ENCODE results near the gene KLRG1.

KLRG1 gene

DNA sequence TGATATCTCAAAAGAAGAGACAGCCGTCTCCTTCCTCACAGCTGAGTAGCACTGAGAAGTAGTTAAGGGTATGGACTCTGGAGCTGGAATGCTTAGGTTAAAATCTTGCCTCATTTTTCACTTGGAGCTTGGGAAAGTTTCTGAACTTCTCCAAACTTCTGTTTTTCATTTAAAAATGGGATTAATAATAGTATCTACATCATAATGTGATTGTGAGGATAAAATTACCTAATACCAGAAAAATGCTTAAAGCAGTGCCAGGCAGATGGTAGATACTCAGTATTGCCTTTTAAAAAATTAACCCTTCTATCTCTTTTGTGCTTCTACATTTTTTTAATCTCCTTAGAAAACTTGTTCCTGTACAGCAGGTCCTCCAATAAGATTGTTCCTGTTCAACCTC, 63.3 kb downstream of the KLRG1 start:
- no peaks in the 10 kb centered on the region for H3K27me3 ChIP-seq (ENCODE audit: insufficient read depth, poor library complexity, severe bottlenecking)
- H3K4me3 ChIP-seq (replicated peaks; ENCODE audit: insufficient read depth, low read length), result no peak overlapping the region
- TF ChIP-seq, protein P1, sequence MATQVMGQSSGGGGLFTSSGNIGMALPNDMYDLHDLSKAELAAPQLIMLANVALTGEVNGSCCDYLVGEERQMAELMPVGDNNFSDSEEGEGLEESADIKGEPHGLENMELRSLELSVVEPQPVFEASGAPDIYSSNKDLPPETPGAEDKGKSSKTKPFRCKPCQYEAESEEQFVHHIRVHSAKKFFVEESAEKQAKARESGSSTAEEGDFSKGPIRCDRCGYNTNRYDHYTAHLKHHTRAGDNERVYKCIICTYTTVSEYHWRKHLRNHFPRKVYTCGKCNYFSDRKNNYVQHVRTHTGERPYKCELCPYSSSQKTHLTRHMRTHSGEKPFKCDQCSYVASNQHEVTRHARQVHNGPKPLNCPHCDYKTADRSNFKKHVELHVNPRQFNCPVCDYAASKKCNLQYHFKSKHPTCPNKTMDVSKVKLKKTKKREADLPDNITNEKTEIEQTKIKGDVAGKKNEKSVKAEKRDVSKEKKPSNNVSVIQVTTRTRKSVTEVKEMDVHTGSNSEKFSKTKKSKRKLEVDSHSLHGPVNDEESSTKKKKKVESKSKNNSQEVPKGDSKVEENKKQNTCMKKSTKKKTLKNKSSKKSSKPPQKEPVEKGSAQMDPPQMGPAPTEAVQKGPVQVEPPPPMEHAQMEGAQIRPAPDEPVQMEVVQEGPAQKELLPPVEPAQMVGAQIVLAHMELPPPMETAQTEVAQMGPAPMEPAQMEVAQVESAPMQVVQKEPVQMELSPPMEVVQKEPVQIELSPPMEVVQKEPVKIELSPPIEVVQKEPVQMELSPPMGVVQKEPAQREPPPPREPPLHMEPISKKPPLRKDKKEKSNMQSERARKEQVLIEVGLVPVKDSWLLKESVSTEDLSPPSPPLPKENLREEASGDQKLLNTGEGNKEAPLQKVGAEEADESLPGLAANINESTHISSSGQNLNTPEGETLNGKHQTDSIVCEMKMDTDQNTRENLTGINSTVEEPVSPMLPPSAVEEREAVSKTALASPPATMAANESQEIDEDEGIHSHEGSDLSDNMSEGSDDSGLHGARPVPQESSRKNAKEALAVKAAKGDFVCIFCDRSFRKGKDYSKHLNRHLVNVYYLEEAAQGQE (IDR thresholded peaks at IDR 0.05; ENCODE audit: insufficient replicate concordance, low read depth), result no peak
- TF ChIP-seq GABPA (IDR thresholded peaks at IDR 0.05; ENCODE audit: low read depth) (no peak), POLR2AphosphoS5 (IDR thresholded peaks at IDR 0.05; ENCODE audit: low read depth) (no peak), SPI1 (IDR thresholded peaks at IDR 0.05; ENCODE audit: borderline replicate concordance, low read depth) (no peak)
- TF ChIP-seq, protein P2, sequence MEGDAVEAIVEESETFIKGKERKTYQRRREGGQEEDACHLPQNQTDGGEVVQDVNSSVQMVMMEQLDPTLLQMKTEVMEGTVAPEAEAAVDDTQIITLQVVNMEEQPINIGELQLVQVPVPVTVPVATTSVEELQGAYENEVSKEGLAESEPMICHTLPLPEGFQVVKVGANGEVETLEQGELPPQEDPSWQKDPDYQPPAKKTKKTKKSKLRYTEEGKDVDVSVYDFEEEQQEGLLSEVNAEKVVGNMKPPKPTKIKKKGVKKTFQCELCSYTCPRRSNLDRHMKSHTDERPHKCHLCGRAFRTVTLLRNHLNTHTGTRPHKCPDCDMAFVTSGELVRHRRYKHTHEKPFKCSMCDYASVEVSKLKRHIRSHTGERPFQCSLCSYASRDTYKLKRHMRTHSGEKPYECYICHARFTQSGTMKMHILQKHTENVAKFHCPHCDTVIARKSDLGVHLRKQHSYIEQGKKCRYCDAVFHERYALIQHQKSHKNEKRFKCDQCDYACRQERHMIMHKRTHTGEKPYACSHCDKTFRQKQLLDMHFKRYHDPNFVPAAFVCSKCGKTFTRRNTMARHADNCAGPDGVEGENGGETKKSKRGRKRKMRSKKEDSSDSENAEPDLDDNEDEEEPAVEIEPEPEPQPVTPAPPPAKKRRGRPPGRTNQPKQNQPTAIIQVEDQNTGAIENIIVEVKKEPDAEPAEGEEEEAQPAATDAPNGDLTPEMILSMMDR (IDR thresholded peaks at IDR 0.05; ENCODE audit: insufficient read depth, low read length), result no peak
- H3K27ac ChIP-seq (replicated peaks), result no peak overlapping the region
- no peak for DNase-seq (ENCODE audit: low read depth in 1 of 2, low spot score in 1 of 2)
